ENCODE results near the gene HDAC4.

- TF ChIP-seq ZNF274 (IDR thresholded peaks at IDR 0.05; ENCODE audit: low read depth, low read length) (no peak), YY1 (IDR thresholded peaks at IDR 0.05; ENCODE audit: insufficient read depth, insufficient read length) (no peak), SUZ12 (IDR thresholded peaks at IDR 0.05; ENCODE audit: extremely low read depth, insufficient read depth, insufficient read length) (no peak)
Measured at GRCh38 chr2:239189711-239190131, 211.1 kb downstream of the HDAC4 start.
